ENCODE measurements around the gene OTOA. TPM values are rescaled to one million over a fixed set of nuclear protein-coding genes. Genes with fewer than 3 reads are reported as not detected.

Gene OTOA
- total and polyA plus RNA-seq, 2 of the 13 experiments (the other 11 are each of a cell fraction or from before 2014, with no cell fraction given), result 0.05 to 0.15 TPM

- TF ChIP-seq CREBL2 (CRISPR knock-in tag; IDR thresholded peaks at IDR 0.05; ENCODE audit: borderline replicate concordance) (no peak), MTF2 (CRISPR knock-in tag; IDR thresholded peaks at IDR 0.05; ENCODE audit: borderline replicate concordance) (no peak), ZNF598 (CRISPR knock-in tag; IDR thresholded peaks at IDR 0.05; ENCODE audit: borderline replicate concordance) (no peak), ETV6 (CRISPR knock-in tag; conservative IDR thresholded peaks at IDR 0.05) (no peak), RERE (CRISPR knock-in tag; IDR thresholded peaks at IDR 0.05; ENCODE audit: low read depth) (no peak), ZNF503 (CRISPR knock-in tag; IDR thresholded peaks at IDR 0.05) (no peak), ZNF746 (CRISPR knock-in tag; IDR thresholded peaks at IDR 0.05) (no peak), FOXP4 (CRISPR knock-in tag; IDR thresholded peaks at IDR 0.05) (no peak)
- TF ChIP-seq, protein P1, sequence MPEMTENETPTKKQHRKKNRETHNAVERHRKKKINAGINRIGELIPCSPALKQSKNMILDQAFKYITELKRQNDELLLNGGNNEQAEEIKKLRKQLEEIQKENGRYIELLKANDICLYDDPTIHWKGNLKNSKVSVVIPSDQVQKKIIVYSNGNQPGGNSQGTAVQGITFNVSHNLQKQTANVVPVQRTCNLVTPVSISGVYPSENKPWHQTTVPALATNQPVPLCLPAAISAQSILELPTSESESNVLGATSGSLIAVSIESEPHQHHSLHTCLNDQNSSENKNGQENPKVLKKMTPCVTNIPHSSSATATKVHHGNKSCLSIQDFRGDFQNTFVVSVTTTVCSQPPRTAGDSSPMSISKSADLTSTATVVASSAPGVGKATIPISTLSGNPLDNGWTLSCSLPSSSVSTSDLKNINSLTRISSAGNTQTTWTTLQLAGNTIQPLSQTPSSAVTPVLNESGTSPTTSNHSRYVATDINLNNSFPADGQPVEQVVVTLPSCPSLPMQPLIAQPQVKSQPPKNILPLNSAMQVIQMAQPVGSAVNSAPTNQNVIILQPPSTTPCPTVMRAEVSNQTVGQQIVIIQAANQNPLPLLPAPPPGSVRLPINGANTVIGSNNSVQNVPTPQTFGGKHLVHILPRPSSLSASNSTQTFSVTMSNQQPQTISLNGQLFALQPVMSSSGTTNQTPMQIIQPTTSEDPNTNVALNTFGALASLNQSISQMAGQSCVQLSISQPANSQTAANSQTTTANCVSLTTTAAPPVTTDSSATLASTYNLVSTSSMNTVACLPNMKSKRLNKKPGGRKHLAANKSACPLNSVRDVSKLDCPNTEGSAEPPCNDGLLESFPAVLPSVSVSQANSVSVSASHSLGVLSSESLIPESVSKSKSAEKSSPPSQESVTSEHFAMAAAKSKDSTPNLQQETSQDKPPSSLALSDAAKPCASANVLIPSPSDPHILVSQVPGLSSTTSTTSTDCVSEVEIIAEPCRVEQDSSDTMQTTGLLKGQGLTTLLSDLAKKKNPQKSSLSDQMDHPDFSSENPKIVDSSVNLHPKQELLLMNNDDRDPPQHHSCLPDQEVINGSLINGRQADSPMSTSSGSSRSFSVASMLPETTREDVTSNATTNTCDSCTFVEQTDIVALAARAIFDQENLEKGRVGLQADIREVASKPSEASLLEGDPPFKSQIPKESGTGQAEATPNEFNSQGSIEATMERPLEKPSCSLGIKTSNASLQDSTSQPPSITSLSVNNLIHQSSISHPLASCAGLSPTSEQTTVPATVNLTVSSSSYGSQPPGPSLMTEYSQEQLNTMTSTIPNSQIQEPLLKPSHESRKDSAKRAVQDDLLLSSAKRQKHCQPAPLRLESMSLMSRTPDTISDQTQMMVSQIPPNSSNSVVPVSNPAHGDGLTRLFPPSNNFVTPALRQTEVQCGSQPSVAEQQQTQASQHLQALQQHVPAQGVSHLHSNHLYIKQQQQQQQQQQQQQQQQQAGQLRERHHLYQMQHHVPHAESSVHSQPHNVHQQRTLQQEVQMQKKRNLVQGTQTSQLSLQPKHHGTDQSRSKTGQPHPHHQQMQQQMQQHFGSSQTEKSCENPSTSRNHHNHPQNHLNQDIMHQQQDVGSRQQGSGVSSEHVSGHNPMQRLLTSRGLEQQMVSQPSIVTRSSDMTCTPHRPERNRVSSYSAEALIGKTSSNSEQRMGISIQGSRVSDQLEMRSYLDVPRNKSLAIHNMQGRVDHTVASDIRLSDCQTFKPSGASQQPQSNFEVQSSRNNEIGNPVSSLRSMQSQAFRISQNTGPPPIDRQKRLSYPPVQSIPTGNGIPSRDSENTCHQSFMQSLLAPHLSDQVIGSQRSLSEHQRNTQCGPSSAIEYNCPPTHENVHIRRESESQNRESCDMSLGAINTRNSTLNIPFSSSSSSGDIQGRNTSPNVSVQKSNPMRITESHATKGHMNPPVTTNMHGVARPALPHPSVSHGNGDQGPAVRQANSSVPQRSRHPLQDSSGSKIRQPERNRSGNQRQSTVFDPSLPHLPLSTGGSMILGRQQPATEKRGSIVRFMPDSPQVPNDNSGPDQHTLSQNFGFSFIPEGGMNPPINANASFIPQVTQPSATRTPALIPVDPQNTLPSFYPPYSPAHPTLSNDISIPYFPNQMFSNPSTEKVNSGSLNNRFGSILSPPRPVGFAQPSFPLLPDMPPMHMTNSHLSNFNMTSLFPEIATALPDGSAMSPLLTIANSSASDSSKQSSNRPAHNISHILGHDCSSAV (CRISPR knock-in tag; IDR thresholded peaks at IDR 0.05; ENCODE audit: borderline replicate concordance), result no peak
These were observed 3.0 kb downstream of the OTOA start (continued) for GRCh38 chr16:21666772-21667171.
